Pons (tissue), 1 donor: ENCODE results near the gene DVL1.

Experiments used
- DNase-seq: peaks from one replicate; pipeline ENCODE4 v3.0.0-alpha.2; 2016; ENCODE audit warnings: low spot score

Gene DVL1

GRCh38 chr1:1296070-1297061 is 52.9 kb downstream of the DVL1 start:
- no peak for DNase-seq

GRCh38 chr1:1295154-1295923 is 53.9 kb downstream of the DVL1 start:
- no peak for DNase-seq

GRCh38 chr1:1294250-1294890 is 54.8 kb downstream of the DVL1 start:
- no peak for DNase-seq

GRCh38 chr1:1293263-1294249 is 55.7 kb downstream of the DVL1 start:
- no peak for DNase-seq

- DNase-seq: no peak
These were observed 56.4 kb downstream of the DVL1 start for GRCh38 chr1:1292851-1293250.

- DNase-seq: no peak
These were observed 56.8 kb downstream of the DVL1 start for GRCh38 chr1:1292442-1292779.

- no peak for DNase-seq
These were observed 57.4 kb downstream of the DVL1 start for GRCh38 chr1:1291548-1292441.

- DNase-seq: no peak
These were observed 58.1 kb downstream of the DVL1 start for GRCh38 chr1:1291023-1291528.

GRCh38 chr1:1290238-1290731 is 58.9 kb downstream of the DVL1 start:
- no peak for DNase-seq

- DNase-seq: no peak
These were observed 61.7 kb downstream of the DVL1 start for GRCh38 chr1:1287288-1288110.

- DNase-seq: no peak
These were observed 62.6 kb downstream of the DVL1 start for GRCh38 chr1:1286313-1287261.

GRCh38 chr1:1285611-1286311 is 63.5 kb downstream of the DVL1 start:
- DNase-seq: no peak
